Activated CD8-positive, alpha-beta T cell treated with anti-CD3 and anti-CD28 coated beads for 36 hours (primary cell): ENCODE data around the gene CHST15. TPM values are rescaled to one million over a fixed set of nuclear protein-coding genes. Genes with fewer than 3 reads are reported as not detected.

Experiments
- ATAC-seq: fragments of 200-7000 bp; cut with Tn5 transposase; one replicate; pipeline ENCODE4 v1.10.0; 2021; ENCODE audit warnings: mild to moderate bottlenecking, moderate library complexity
- CTCF ChIA-PET: fragments of 350-600 bp; sonication (Branson Sonifier 250); formaldehyde crosslinking; loops from one replicate; lab custom pipeline; 2021; ENCODE audit warnings: antibody characterized with exemption; lab: Charles Lee
- POLR2A ChIA-PET: fragments of 350-600 bp; sonication (Branson Sonifier 250); formaldehyde crosslinking; loops from one replicate; lab custom pipeline; 2021; ENCODE audit warnings: antibody characterized with exemption; lab: Charles Lee
- DNase-seq: peaks from one replicate; pipeline ENCODE4 v3.0.0-alpha.2; 2020
- H3K27ac Mint-ChIP-seq: one replicate; pipeline ENCODE4 v1.8.0; 2021; ENCODE audit warnings: mild to moderate bottlenecking, mixed read lengths
- H3K27me3 Mint-ChIP-seq: one replicate; pipeline ENCODE4 v1.8.0; 2021; ENCODE audit warnings: mixed read lengths
- H3K36me3 Mint-ChIP-seq: one replicate; pipeline ENCODE4 v1.8.0; 2021; ENCODE audit warnings: low read depth, mixed read lengths
- H3K4me1 Mint-ChIP-seq: one replicate; pipeline ENCODE4 v1.8.0; 2021; ENCODE audit warnings: low read depth, mixed read lengths
- H3K4me3 Mint-ChIP-seq: one replicate; pipeline ENCODE4 v1.8.0; 2021; ENCODE audit warnings: mild to moderate bottlenecking, moderate library complexity, mixed read lengths
- H3K9me3 Mint-ChIP-seq: one replicate; pipeline ENCODE4 v1.8.0; 2021; ENCODE audit warnings: mixed read lengths
- intact Hi-C: fragments of 100-400 bp; cut with micrococcal nuclease; formaldehyde crosslinking; loops from one replicate; pipeline ENCODE4 v1.10.0; 2022
- total RNA-seq, 2 experiments: library from RNA; stranded (reverse); gene quantifications; one replicate each; pipeline ENCODE4 v1.2.3, GENCODE V29; 2021
- TF ChIP-seq, protein P1 (sequence below): fragments of 200-600 bp; IDR thresholded peaks from one replicate; pipeline ENCODE4 v1.8.0; 2022; ENCODE audit warnings: antibody characterized with exemption, mild to moderate bottlenecking

CHST15 gene
- total RNA-seq, 2 experiments from 2014 or later, result 0.36 to 0.81 TPM

DNA sequence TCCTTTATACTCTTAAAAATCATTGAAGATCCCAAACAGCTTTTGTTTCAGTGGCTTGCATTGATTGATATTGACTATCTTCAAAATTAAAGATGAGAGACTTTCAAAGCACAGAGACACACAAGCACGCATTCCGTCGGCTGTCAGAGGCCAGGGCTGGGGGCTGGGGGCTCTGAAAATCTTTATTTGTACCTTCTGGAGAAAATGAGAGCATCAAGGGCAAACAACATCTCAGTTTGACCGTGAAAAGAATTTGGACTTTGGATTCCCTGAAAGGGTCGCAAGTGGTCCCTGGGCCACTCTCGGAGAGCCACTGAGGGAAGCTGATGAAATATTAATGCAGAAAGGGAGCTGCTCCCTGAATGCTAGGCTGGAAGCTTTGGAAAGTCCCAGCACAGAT lies 96.4 kb downstream of the CHST15 start:
- no peak for ATAC-seq

DNA sequence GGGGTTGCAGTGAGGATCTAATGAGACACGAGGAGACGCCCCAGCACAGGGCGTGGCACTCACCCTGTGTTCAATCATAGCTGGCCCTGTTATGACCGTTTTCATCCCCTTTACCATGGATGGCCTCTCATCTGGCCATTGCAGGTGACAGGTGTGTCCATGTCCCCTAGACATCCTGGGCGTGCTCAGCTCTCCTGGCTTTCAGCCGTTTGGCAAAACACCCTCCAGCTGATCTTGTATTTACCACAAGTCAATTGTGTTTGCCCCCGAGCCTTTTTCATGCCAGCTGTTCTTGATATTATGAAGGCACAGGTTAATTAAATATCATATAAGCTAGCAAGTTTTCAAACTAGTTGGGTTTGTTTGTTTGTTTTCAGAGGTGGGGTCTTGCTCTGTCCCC lies 97.1 kb downstream of the CHST15 start:
- ChIA-PET POLR2A (no interaction called here), CTCF (interaction anchor here (0.7 to 7.1 kb wide), 19 partner anchors 10 to 408 kb away, joined by 3 to 193 read pairs (median 3); partner anchors contain the start of gene CHST15)
- peaks cover 29% of the 10 kb centered on the region for H3K27me3 Mint-ChIP-seq
- H3K36me3 Mint-ChIP-seq, result no peaks in the 10 kb centered on the region
- H3K27ac Mint-ChIP-seq, result no peak overlapping the region
- TF ChIP-seq, protein P1, sequence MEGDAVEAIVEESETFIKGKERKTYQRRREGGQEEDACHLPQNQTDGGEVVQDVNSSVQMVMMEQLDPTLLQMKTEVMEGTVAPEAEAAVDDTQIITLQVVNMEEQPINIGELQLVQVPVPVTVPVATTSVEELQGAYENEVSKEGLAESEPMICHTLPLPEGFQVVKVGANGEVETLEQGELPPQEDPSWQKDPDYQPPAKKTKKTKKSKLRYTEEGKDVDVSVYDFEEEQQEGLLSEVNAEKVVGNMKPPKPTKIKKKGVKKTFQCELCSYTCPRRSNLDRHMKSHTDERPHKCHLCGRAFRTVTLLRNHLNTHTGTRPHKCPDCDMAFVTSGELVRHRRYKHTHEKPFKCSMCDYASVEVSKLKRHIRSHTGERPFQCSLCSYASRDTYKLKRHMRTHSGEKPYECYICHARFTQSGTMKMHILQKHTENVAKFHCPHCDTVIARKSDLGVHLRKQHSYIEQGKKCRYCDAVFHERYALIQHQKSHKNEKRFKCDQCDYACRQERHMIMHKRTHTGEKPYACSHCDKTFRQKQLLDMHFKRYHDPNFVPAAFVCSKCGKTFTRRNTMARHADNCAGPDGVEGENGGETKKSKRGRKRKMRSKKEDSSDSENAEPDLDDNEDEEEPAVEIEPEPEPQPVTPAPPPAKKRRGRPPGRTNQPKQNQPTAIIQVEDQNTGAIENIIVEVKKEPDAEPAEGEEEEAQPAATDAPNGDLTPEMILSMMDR, result no peak
- H3K4me3 Mint-ChIP-seq, result no peak overlapping the region
- DNase-seq (no peak), ATAC-seq (no peak)
- H3K4me1 Mint-ChIP-seq, result peaks cover 6% of the 10 kb centered on the region
- no peaks in the 10 kb centered on the region for H3K9me3 Mint-ChIP-seq
- intact Hi-C loops, result no loop called here

More for the DNA sequence above, 96.4 kb downstream of the CHST15 start:
- POLR2A ChIA-PET, result no interaction called here
- Mint-ChIP-seq H3K36me3 (no peaks in the 10 kb centered on the region), H3K27me3 (peaks cover 27% of the 10 kb centered on the region), H3K4me3 (no peak overlapping the region), H3K9me3 (no peaks in the 10 kb centered on the region), H3K27ac (no peak overlapping the region), H3K4me1 (peaks cover 6% of the 10 kb centered on the region)
- CTCF ChIA-PET, result interaction anchor here (0.8 to 7.1 kb wide), 15 partner anchors 11 to 424 kb away, joined by 3 to 193 read pairs (median 3); partner anchors contain the start of gene CHST15
- intact Hi-C loops, result no loop called here
- TF ChIP-seq, protein P1, result no peak
- DNase-seq, result no peak

DNA sequence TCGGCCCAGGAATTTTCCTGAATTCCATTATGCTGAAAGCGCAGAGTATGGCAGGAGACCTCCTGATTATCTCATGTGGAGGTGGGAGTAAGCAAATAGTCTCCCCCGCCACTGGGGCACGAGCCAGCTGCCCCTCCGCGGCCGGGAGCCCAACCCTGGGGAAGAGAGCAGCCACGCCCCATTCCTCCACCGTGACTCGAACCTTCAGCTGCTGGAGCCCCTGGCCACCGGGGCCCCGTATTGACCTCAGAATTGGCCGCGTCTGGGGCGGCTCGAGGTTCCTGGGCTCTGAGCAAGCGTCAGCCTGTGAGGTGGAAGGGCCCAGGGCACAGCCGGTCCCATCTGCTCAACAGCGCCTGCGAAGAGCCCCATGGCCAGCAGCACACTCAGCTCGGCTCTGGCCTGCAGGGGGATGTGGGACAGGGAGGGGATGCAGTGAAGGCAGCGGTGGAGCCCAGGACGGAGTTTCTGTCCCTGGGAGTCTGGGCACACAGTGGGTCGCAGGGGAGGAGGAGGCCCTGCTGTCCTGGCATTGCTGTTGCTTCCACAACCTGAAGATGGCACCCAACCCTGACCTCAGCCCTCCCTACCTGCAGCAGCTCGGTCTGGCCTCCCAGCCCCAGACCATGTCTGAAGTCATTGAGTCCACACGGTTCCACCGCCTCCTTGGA lies 97.8 kb downstream of the CHST15 start:
- H3K4me1 Mint-ChIP-seq, result peaks cover 9% of the 10 kb centered on the region
- CTCF ChIA-PET, result interaction anchor here (0.7 to 7.1 kb wide), 31 partner anchors 9 to 409 kb away, joined by 3 to 193 read pairs (median 4); partner anchors contain the start of gene CHST15
- intact Hi-C loops, result no loop called here
- ATAC-seq (peak; percentile 58), DNase-seq (peak; percentile 53)
- H3K9me3 Mint-ChIP-seq, result no peaks in the 10 kb centered on the region
- H3K4me3 Mint-ChIP-seq, result no peak overlapping the region
- H3K36me3 Mint-ChIP-seq, result no peaks in the 10 kb centered on the region
- TF ChIP-seq, protein P1, result peak; percentile 41
- peaks cover 35% of the 10 kb centered on the region for H3K27me3 Mint-ChIP-seq
- POLR2A ChIA-PET, result no interaction called here
- no peak overlapping the region for H3K27ac Mint-ChIP-seq

- intact Hi-C loops, result no loop called here
- Mint-ChIP-seq H3K4me3 (peak overlapping the region; percentile 20), H3K9me3 (no peaks in the 10 kb centered on the region), H3K4me1 (peaks cover 9% of the 10 kb centered on the region), H3K27ac (no peak overlapping the region), H3K36me3 (no peaks in the 10 kb centered on the region), H3K27me3 (peaks cover 40% of the 10 kb centered on the region)
- TF ChIP-seq, protein P1, result no peak
- DNase-seq (no peak), ATAC-seq (no peak)
- ChIA-PET CTCF (interaction anchor here (0.6 to 7.1 kb wide), 49 partner anchors 9 to 470 kb away, joined by 3 to 193 read pairs (median 4); no protein-coding TSS in a partner anchor), POLR2A (interaction anchor here (0.9 kb wide), 2 partner anchors 393 to 469 kb away, joined by 3 read pairs; no protein-coding TSS in a partner anchor)
Observed at GRCh38 chr10:123995082-123995460, 98.3 kb downstream of the CHST15 start.
